Medulla oblongata (tissue), 1 donor: ENCODE measurements around the gene RPS17.
"Not testable (repeated sequence)": the region's sequence is repeated elsewhere in the genome, so short reads cannot be mapped to it uniquely, and the experiment has no call there.

Experiments used
- DNase-seq: peaks from one replicate; pipeline ENCODE4 v3.0.0-alpha.2; 2015; ENCODE audit errors: extremely low spot score

RPS17 gene

GRCh38 chr15:82548700-82549099, 8.4 kb upstream of the RPS17 start:
- no peak for DNase-seq

DNA sequence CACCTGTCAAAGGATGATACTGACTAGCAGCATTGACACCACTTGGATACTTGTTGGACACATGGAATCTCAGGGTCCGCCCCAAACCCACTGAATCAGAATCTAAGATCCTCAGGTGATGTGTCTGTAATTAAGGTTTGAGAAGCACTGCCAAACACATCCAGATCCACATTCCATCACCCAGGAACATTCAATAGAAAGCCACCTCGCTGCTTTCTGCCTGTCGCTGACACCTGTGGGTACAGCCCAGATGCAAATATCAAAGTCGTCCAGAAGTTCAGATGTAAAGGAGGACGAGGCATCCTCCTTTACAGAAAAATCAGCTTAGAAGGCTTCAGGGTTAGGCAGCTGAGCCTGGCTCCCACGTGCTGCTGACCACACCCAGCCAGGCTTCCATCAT, 5.2 kb upstream of the RPS17 start:
- DNase-seq = no peak

DNA sequence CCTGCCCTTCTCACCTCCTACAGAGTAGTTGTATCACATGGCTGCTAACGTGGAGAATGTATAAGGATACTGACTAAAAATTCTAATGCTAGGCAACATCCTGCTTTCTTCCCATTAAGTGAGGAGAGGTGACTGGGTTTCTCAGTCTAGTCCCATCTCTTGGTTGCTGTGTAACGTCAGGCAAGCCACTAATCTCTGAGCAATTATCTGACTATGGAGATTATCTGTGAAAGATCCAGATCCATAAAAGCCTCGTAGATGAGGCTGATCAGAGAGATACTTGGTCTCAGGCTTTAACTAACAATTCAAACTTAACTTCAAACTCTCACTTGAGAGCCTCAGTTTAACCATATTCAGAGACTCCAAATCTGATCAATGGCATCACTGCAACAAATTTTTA, 4.7 kb upstream of the RPS17 start:
- DNase-seq = no peak

DNA sequence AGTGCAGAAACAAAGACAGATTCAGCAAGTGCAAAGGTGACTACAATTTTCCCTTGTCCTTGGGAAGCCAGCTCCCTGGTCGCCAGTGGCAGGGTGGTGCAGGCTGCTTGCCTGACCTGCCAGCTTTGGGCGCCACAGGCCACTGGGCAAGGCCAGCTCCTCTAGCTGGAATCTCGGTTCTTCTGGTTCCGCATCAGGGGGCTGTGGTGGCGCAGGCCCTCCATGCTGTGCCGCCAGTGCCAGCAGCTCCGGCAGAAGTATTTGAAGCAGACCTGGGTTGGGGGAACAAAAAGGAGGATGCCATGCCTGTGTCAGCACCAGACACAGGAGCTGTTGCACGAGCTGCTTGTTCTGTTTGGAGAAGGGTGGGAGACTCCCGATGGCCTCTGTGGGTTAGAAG, 4.2 kb upstream of the RPS17 start:
- DNase-seq = no peak

GRCh38 chr15:82543160-82543559, 2.9 kb upstream of the RPS17 start:
- peak; percentile 22 for DNase-seq

GRCh38 chr15:82540984-82541431, 751 bp upstream of the RPS17 start:
- DNase-seq = peak; percentile 17

- peak; percentile 24 for DNase-seq
Observed at GRCh38 chr15:82539691-82540054, 584 bp downstream of the RPS17 start.

- DNase-seq = no peak
Observed at GRCh38 chr15:82538961-82539690, 1.1 kb downstream of the RPS17 start.

GRCh38 chr15:82537351-82537908, 2.8 kb downstream of the RPS17 start:
- no peak for DNase-seq

DNA sequence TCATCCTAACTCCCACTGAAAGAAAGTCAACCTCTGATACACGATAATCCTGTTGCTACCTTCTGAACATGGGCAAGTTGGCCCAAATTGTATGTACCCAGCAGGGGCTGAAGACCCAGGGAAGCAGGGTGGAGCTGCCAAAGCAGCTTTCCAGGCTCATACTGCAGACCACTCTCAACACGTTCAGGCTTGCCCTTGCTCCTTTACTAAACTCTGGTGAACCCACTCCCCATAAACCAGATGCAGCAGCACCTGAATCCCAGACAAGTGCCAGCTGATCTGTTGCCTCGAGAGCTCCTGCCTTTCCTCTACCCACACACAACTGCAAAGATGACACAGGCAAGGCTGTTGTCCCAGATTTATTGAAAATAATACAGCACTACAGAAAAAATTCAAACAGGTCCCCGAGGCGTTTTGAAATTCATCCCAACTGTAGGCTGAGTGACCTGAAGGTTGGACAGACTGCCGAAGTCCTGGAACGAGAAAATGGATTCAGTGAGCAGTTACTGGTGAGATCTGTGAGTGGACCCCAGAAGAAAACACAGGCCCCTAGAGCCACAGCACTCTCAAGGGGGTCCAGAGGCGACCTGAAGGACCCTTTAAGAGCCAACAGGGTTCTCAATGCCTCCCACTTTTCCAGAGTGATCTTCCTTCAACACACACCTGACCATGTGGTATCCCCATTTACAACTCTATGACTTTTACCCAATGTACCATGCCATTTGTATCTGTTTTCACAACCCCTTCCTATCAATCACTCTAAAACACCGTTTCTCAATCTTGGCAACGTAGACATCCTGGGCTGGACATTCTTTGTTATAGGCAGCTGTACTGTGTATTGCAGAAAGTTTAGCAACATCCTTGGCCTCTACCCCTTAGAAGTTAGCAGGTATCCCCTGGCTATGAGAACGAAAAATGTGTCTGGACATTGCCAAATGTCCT, 3.6 kb downstream of the RPS17 start:
- no peak for DNase-seq

DNA sequence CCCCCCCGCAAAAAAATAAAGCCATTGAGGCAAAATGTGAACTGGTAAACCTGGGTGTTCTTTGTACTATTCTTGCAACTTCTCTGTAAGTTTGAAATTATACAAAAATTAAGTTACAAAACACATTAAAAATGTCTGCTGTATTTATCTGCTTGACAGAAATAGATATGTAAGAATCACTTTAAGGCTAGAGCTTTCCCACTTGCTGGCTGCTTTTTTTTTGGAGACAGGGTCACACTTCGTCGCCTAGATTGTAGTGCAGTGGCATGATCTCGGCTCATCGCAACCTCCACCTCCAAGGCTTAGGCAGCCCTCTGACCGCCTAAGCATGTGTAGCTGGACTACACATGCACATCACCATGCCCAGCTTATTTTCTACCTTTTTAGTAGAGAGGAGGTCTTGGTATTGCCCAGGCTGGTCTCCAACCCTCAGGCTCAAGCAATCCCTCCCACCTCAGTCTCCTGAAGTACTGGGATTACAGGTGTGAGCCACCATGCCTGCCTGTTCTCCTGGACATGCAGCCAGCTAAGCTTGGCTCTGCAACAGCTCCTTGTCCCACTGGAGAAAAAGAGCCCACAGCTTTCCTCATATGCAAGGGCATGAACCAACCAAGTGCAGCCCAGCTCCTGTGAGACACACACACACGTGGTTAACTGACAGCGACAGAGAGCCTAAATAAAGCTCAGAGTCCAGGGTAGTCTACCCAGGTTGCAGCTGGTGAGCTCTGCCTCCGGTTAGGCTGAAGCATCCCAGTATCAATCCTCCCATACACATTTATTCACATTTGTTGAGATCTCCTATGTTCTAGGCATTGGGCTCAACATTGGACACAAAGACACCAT, 4.5 kb downstream of the RPS17 start:
- DNase-seq = no peak

DNA sequence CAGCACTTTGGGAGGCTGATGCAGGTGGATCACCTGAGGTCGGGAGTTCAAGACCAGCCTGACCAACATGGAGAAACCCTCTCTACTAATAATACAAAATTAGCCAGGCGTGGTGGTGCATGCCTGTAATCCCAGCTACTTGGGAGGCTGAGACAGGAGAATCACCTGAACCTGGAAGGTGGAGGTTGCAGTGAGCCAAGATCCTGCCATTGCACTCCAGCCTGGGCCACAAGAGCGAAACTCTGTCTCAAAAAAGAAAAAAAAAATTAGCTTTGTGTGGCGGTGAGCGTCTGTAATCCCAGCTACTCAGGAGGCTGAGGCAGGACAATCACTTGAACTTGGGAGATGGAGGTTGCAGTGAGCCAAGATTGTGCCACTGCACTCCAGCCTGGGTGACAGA, 5.1 kb downstream of the RPS17 start:
- DNase-seq = not testable (repeated sequence)

- DNase-seq = not testable (repeated sequence)
Observed at GRCh38 chr15:82534457-82534861, 5.8 kb downstream of the RPS17 start.

- DNase-seq = no peak
Observed at GRCh38 chr15:82533801-82534200, 6.5 kb downstream of the RPS17 start.

DNA sequence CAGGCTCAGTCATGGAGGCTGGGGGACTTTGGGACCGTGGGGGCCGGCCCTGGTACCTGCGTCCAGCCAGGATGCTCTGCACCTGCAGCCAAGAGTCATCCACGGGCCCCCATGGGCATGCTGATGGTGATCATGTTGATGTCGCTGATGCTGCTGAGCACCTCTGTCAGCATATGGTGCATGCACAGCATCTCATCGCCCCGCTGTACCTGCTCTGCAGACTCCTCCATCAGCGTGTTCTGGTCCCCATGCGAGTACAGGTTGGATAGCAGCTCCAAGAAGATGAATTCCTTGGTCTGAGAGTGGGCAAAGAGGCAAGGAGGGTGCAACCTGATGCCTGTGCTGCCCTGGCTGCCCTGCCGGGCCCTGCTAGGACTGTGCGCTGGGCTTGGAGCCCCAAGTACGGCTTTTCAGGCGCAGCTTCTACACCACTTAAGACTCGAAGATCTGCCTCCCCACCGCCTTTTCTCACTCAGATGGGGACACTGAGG, 7.2 kb downstream of the RPS17 start:
- no peak for DNase-seq

DNA sequence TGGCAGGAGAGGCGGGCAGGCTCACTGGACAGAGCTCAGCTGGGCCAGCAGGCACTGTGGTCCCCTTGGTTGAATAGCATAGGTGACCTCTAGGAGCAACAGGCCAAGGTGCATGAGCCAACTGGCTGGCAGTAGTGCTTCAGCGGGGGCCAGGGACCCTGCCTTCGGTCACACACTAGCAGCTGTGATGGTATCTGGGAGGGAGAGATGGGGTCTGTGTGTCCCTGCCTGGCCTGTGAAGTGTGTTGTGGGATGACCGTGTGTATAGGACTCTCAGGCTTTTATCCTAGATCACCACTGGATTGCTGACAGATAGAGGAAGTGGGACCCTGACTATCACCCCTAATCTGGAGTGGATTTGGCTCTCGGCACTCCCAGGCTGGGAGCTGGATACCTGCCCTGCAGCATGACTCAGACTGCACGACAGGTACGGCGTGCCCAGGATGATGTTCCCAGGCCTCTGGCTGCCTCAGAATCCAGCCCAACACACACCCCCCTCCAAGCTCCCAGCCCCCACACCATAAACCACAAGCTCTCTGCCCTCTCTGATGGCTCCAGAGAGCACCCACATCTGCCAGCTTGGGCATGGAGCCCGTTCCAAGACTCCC, 7.8 kb downstream of the RPS17 start:
- DNase-seq = no peak

DNA sequence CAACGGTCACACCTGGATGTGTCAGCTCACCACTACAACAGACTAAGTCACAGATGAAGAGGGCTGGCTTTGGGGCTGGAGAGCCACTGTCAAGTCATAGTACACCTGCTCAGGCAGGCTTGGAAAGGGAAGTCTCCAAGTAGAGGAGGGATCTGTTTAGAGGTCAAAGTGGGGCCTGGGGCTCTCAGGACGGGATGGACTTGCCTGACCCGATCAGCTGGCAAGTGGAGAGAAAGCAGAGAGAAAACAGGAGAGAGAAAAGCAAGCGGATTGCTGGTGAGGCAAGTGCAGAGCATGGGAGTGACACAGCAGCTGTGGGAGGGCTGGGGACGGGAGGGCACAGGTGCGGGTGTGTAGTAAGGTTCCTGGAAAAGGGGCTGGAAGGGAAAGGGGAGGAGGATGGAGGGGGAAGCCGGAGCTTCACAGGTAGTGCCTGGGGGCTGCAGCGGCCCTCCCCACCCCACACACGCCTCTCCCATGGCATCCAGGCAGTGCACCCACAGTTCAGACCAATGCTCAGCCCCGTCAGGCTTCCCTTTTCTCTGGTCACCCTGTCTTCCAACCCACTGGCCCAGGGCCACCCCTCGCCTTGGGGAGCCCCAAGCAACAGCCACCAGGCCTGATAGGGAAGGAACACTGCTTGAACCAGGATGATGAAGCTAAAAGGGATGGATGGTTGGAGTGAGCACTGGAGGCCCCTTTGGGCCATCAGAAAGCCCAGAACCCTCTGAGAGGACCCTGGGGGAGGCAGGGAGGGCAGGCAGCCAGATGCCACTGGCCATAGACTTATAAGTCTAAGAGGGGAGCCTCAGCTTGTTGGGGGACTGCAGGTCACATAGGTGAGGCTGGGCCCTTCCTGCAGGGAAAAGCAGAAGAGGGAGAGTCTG, 8.5 kb downstream of the RPS17 start:
- no peak for DNase-seq

DNA sequence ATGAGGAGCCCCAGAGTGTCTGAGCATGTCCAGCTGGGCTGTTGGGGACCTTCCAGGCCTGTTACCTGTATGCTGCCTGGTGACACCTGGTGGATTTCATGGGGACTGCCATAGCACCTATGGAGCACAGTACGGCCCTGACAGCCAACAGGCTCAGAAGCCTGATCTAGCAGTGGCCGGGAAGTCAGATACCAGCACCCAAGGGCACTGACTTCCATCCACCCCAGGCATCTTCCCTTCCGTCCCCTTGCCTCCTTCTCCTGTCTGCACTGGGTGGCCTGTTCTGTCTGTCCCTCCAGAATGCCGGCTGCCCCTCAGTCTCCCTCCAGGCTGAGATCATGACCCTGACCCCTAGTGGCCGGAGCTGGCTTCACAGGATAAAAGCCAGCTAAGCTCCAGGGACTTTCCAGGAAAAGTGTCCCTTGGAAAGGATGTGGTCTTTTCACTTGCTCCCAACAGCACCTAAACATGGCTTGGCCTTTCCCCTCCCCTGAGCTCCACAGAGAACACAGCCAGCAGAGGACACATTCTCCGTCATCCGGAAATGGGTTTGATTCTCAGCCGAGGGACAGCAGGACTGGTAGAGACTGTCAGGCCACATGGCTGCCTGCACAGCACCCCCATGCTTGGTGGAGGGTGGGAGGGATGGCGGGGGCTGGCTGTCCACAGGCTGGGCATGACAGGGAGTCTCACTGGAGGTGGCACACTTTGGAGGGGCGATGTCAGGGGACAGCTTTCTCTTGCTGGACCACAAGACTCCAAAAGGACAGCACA, 9.5 kb downstream of the RPS17 start:
- peak; percentile 77 for DNase-seq

DNA sequence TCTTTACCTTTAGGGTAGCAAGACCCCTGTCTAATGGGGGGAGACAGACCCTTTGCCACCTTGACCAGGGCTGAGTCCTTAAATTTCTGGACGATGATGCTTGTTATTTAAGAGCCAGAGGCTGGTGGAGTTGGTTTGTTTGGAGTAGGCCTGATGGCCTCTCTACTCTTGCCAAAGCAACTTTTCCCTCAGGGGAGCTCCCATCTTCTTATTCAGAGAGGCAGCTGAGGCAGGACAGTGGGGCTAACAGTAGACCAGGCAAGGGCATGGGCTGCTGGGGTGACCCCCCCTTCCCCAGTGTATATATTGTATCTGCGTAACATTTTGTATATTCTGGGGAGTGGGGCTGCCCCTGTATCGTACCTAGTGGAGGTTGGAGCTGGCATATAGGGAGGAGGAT, 10.3 kb downstream of the RPS17 start:
- no peak for DNase-seq
